Stimulated activated CD8-positive, alpha-beta memory T cell treated with anti-CD3 and anti-CD28 coated beads, Interleukin-4, amount 100 ng/mL, for 24 hours (primary cell): ENCODE results near the gene THRB.
"Not testable (repeated sequence)": the region's sequence is repeated elsewhere in the genome, so short reads cannot be mapped to it uniquely, and the experiment has no call there.

ENCODE experiments used
- DNase-seq: peaks from one replicate; pipeline ENCODE4 v3.0.0-alpha.2; 2020; ENCODE audit warnings: low read depth

THRB gene

GRCh38 chr3:24094818-24095217 lies 399.8 kb downstream of the THRB start:
- DNase-seq: not testable (repeated sequence)

- DNase-seq: no peak
Observed at GRCh38 chr3:24088782-24089181, 405.9 kb downstream of the THRB start.

GRCh38 chr3:24087469-24087868 lies 407.2 kb downstream of the THRB start:
- no peak for DNase-seq

- no peak for DNase-seq
Observed at GRCh38 chr3:24086617-24087404, 407.8 kb downstream of the THRB start.

- DNase-seq: no peak
Observed at GRCh38 chr3:24086206-24086605, 408.4 kb downstream of the THRB start.

GRCh38 chr3:24072193-24072592 lies 422.5 kb downstream of the THRB start:
- no peak for DNase-seq

- DNase-seq: no peak
Observed at GRCh38 chr3:24069045-24069444, 425.6 kb downstream of the THRB start.

GRCh38 chr3:24067483-24067882 lies 427.2 kb downstream of the THRB start:
- no peak for DNase-seq
